HG02642 (cell line): ENCODE data around the gene MACROD2.
A peak's percentile ranks its signal among the peaks of the same experiment; 100 is the strongest.
"Not testable (repeated sequence)": the region's sequence is repeated elsewhere in the genome, so short reads cannot be mapped to it uniquely, and the experiment has no call there.

Source experiments
- ATAC-seq: cut with Tn5 transposase; IDR thresholded peaks from one replicate; pipeline ENCODE4 v1.9.1; 2021; ENCODE audit warnings: mild to moderate bottlenecking; ENCODE audit not compliant: unreplicated experiment, poor library complexity

MACROD2 gene

GRCh38 chr20:15195378-15195777 lies 1200.1 kb downstream of the MACROD2 start:
- no peak for ATAC-seq

GRCh38 chr20:15196547-15197255 lies 1201.4 kb downstream of the MACROD2 start:
- peak; percentile 43 for ATAC-seq

- not testable (repeated sequence) for ATAC-seq
Measured at GRCh38 chr20:15198017-15198416, 1202.7 kb downstream of the MACROD2 start.

- peak; percentile 47 for ATAC-seq
Measured at GRCh38 chr20:15199698-15200097, 1204.4 kb downstream of the MACROD2 start.

- ATAC-seq, result peak; percentile 66
Measured at GRCh38 chr20:15200147-15200565, 1204.8 kb downstream of the MACROD2 start.

- ATAC-seq, result no peak
Measured at GRCh38 chr20:15201602-15202001, 1206.3 kb downstream of the MACROD2 start.

GRCh38 chr20:15204234-15204633 lies 1208.9 kb downstream of the MACROD2 start:
- ATAC-seq, result no peak

- ATAC-seq, result no peak
Measured at GRCh38 chr20:15205028-15205427, 1209.7 kb downstream of the MACROD2 start.

GRCh38 chr20:15205719-15206118 lies 1210.4 kb downstream of the MACROD2 start:
- ATAC-seq, result no peak

- ATAC-seq, result no peak
Measured at GRCh38 chr20:15209537-15209936, 1214.2 kb downstream of the MACROD2 start.

GRCh38 chr20:15214051-15214450 lies 1218.7 kb downstream of the MACROD2 start:
- ATAC-seq, result no peak

GRCh38 chr20:15220009-15220656 lies 1224.8 kb downstream of the MACROD2 start:
- no peak for ATAC-seq

- ATAC-seq, result no peak
Measured at GRCh38 chr20:15220778-15221565, 1225.7 kb downstream of the MACROD2 start.

GRCh38 chr20:15222502-15223330 lies 1227.4 kb downstream of the MACROD2 start:
- ATAC-seq, result no peak

GRCh38 chr20:15224199-15224598 lies 1228.9 kb downstream of the MACROD2 start:
- no peak for ATAC-seq

GRCh38 chr20:15227102-15227501 lies 1231.8 kb downstream of the MACROD2 start:
- ATAC-seq, result no peak

GRCh38 chr20:15232243-15232642 lies 1236.9 kb downstream of the MACROD2 start:
- ATAC-seq, result no peak

- ATAC-seq, result no peak
Measured at GRCh38 chr20:15235471-15236198, 1240.3 kb downstream of the MACROD2 start.

GRCh38 chr20:15236812-15237211 lies 1241.5 kb downstream of the MACROD2 start:
- peak; percentile 86 for ATAC-seq
